Mesenchymal stem cell (in vitro differentiated cells and primary cell): Measurements from ENCODE around the gene CDC23. TPM values are rescaled to one million over a fixed set of nuclear protein-coding genes. Genes with fewer than 3 reads are reported as not detected.

Experiments
- DNase-seq: peaks from one replicate; pipeline ENCODE4 v3.0.0-alpha.2; 2013
- H2AFZ ChIP-seq: one replicate; pipeline ENCODE4 v1.6.1; 2013; ENCODE audit warnings: low read depth, mild to moderate bottlenecking, control low read depth, inconsistent platforms, low read length, moderate library complexity
- H2AK5ac ChIP-seq: 2 replicates; pipeline ENCODE4 v1.6.1; 2013; ENCODE audit warnings: low read length, moderate library complexity, mild to moderate bottlenecking, inconsistent platforms; ENCODE audit not compliant: severe bottlenecking
- H2BK120ac ChIP-seq: one replicate; pipeline ENCODE4 v1.6.1; 2013; ENCODE audit warnings: low read depth, mild to moderate bottlenecking, inconsistent platforms, low read length, moderate library complexity
- H2BK12ac ChIP-seq, 2 experiments: one replicate each; pipeline ENCODE4 v1.6.1; 2013; ENCODE audit warnings: inconsistent platforms in 2 of 2, low read length in 2 of 2, mild to moderate bottlenecking in 2 of 2, moderate library complexity in 2 of 2, control low read depth in 1 of 2
- H2BK15ac ChIP-seq: one replicate; pipeline ENCODE4 v1.6.1; 2013; ENCODE audit warnings: mild to moderate bottlenecking, low read depth, inconsistent platforms; ENCODE audit not compliant: poor library complexity, severe bottlenecking
- H2BK5ac ChIP-seq: 2 replicates; pipeline ENCODE4 v1.6.1; 2013; ENCODE audit warnings: low read depth, mild to moderate bottlenecking, low read length, control low read depth, inconsistent platforms; ENCODE audit not compliant: poor library complexity, severe bottlenecking
- H3K14ac ChIP-seq, 2 experiments: one replicate each; pipeline ENCODE4 v1.6.1; 2013; ENCODE audit warnings: inconsistent platforms in 2 of 2, low read length in 2 of 2, control low read depth in 1 of 2, mild to moderate bottlenecking in 1 of 2, moderate library complexity in 1 of 2
- H3K18ac ChIP-seq, 2 experiments: one replicate each; pipeline ENCODE4 v1.6.1; 2013; ENCODE audit warnings: inconsistent platforms in 2 of 2, low read length in 2 of 2, control low read depth in 1 of 2, low read depth in 1 of 2, mild to moderate bottlenecking in 1 of 2
- H3K23ac ChIP-seq, 2 experiments: one replicate each; pipeline ENCODE4 v1.6.1; 2013; ENCODE audit warnings: inconsistent platforms in 2 of 2, low read length in 2 of 2, mild to moderate bottlenecking in 2 of 2, moderate library complexity in 2 of 2, control low read depth in 1 of 2
- H3K27ac ChIP-seq: 2 replicates; pipeline ENCODE4 v1.5.1; 2013; ENCODE audit warnings: mild to moderate bottlenecking, moderate library complexity, low read length, control low read depth, inconsistent platforms; ENCODE audit not compliant: poor library complexity, severe bottlenecking
- H3K27me3 ChIP-seq, 2 experiments: 2 replicates each; pipeline versions ENCODE4 v1.6.1 to v1.7.0; 2013; ENCODE audit warnings: low read length in 2 of 2, mild to moderate bottlenecking in 2 of 2, moderate library complexity in 2 of 2, control low read depth in 1 of 2, inconsistent platforms in 1 of 2; ENCODE audit not compliant: control insufficient read depth in 1 of 2, insufficient read depth in 1 of 2
- H3K36me3 ChIP-seq, 2 experiments: 2 replicates each; pipeline versions ENCODE4 v1.6.1 to v1.7.0; 2013; ENCODE audit warnings: low read length in 2 of 2, control low read depth in 1 of 2, inconsistent platforms in 1 of 2, low read depth in 1 of 2, mild to moderate bottlenecking in 1 of 2; ENCODE audit not compliant: insufficient read depth in 2 of 2, control insufficient read depth in 1 of 2
- H3K4ac ChIP-seq, 2 experiments: one replicate each; pipeline ENCODE4 v1.6.1; 2013; ENCODE audit warnings: inconsistent platforms in 2 of 2, low read length in 2 of 2, mild to moderate bottlenecking in 2 of 2, moderate library complexity in 2 of 2, control low read depth in 1 of 2, low read depth in 1 of 2
- H3K4me1 ChIP-seq: 2 replicates; pipeline ENCODE4 v1.6.1; 2013; ENCODE audit warnings: low read depth, low read length, control low read depth; ENCODE audit not compliant: control insufficient read depth, insufficient read depth
- H3K4me2 ChIP-seq: 2 replicates; pipeline ENCODE4 v1.6.1; 2013; ENCODE audit warnings: low read length, mild to moderate bottlenecking, inconsistent platforms; ENCODE audit not compliant: poor library complexity, severe bottlenecking
- H3K4me3 ChIP-seq, 2 experiments: 2 replicates each; pipeline versions ENCODE4 v1.5.1 to v1.7.0; 2013; ENCODE audit warnings: low read length in 2 of 2, mild to moderate bottlenecking in 2 of 2, control low read depth in 1 of 2, low read depth in 1 of 2; ENCODE audit not compliant: insufficient read depth in 1 of 2
- H3K79me1 ChIP-seq: replicated peaks from 2 replicates; pipeline ENCODE4 v1.6.1; 2013; ENCODE audit warnings: mild to moderate bottlenecking, control low read depth, low read length, inconsistent platforms; ENCODE audit not compliant: poor library complexity, severe bottlenecking
- H3K9ac ChIP-seq: 2 replicates; pipeline ENCODE4 v1.7.0; 2013; ENCODE audit warnings: mild to moderate bottlenecking, low read length, moderate library complexity
- H3K9me3 ChIP-seq: 2 replicates; pipeline ENCODE4 v1.7.0; 2013; ENCODE audit warnings: mild to moderate bottlenecking, low read length; ENCODE audit not compliant: control insufficient read depth
- H4K8ac ChIP-seq: one replicate; pipeline ENCODE4 v1.6.1; 2013; ENCODE audit warnings: inconsistent platforms, mild to moderate bottlenecking, low read length, moderate library complexity
- H4K91ac ChIP-seq: one replicate; pipeline ENCODE4 v1.6.1; 2013; ENCODE audit warnings: mild to moderate bottlenecking, low read length, inconsistent platforms
- WGBS: methylation state at CpG from one replicate; pipeline ENCODE4 v1.1.7; 2013; ENCODE audit warnings: mixed read lengths; 5-methylcytosine and 5-hydroxymethylcytosine counted together
- polyA plus RNA-seq, 2 experiments: library from polyadenylated mRNA; stranded (reverse); fragments of 200-250 nt; gene quantifications; one replicate each; pipeline ENCODE4 v1.2.3, GENCODE V29; 2013

CDC23 gene, protein sequence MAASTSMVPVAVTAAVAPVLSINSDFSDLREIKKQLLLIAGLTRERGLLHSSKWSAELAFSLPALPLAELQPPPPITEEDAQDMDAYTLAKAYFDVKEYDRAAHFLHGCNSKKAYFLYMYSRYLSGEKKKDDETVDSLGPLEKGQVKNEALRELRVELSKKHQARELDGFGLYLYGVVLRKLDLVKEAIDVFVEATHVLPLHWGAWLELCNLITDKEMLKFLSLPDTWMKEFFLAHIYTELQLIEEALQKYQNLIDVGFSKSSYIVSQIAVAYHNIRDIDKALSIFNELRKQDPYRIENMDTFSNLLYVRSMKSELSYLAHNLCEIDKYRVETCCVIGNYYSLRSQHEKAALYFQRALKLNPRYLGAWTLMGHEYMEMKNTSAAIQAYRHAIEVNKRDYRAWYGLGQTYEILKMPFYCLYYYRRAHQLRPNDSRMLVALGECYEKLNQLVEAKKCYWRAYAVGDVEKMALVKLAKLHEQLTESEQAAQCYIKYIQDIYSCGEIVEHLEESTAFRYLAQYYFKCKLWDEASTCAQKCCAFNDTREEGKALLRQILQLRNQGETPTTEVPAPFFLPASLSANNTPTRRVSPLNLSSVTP
- polyA plus RNA-seq (2013, experiment 1 of 2): 19.3 TPM
- polyA plus RNA-seq (2013, experiment 2 of 2): 19.1 TPM

DNA sequence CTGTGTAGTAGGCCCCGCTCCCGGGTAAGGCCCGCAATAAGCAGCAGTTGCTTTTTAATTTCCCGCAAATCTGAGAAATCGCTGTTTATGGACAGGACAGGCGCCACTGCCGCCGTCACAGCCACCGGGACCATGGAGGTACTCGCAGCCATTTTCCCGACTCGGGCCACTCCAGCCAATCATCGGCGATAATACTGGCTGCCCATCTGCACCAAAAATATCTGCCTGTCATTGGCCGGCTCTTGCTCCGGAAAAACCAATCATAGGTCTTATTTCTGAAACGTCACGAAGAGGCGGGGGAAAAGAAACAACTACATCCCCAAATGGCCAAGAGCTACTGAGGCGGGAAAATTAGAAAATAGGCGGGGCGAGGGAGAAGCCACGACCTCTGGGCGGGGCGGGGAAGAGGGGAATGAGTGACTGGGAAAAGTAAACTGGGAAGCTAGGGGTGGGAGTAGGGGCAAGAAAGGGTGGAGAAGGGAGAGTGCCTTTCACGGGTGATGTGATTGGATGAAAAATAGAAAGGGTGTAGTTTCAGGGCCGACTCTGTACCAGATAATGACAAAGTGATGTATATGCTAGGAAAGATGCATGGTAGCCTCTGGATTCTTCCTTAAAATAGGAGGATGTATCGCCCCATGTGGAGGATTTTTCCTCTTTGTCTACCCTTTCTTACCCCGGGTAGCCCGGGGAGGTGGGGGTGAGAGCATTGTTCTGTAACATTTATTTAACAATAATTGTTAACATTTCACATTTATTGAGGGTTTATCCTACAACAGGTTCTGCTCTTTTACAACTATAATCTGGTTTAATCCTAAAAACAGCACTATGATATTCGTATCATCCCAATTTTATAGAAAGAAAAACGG, at the start of gene CDC23:
Gene CDC23 (minus strand): TSS at position 163 of the 869 bp plus-strand sequence. CDS start 11 bp downstream, at position 152.
- H3K4me3 ChIP-seq: peak within 1 kb of the TSS; percentile 82 to 99
- WGBS: 4% methylated on average over 29 of the region's 32 CpGs
- peak within 1 kb of the TSS; percentile 46 to 69 for H3K18ac ChIP-seq

DNA sequence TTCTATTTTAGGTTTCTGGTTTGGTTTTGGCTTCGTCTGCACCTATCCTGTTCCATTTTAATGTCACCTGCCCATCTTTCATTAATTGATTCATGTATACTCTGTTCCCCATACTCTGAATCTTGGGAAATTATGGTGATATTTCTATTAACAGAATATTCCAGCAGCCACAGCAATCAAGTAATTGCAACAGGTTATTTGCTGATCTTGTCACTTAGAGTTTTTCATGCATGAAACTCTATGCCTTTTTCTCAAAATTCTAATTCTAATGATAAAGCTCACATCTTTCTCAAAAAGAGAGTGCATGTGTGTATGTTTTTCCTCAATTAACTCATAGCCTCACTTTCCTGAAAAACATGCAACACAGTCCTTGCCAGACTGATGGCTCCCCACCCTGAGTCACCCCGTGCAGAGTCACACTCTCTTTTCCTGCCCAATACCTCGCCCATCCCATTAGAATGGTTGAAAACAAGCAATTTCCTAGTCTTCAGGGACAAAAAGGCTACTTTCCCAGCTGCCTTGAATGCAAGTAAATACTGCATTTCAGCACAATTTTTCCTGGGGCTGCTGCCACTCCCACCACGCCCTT, 45.7 kb upstream of the CDC23 start:
- H3K9me3 ChIP-seq: no peaks in the 10 kb centered on the region
- no peaks in the 10 kb centered on the region for H3K4me1 ChIP-seq
- no peak overlapping the region for H3K23ac ChIP-seq
- H3K9ac ChIP-seq: no peak overlapping the region
- H2BK120ac ChIP-seq: no peak overlapping the region
- no peak overlapping the region for H3K4ac ChIP-seq
- H3K14ac ChIP-seq: no peak overlapping the region
- no peak overlapping the region for H3K27ac ChIP-seq
- no peak overlapping the region for H2BK15ac ChIP-seq
- no peaks in the 10 kb centered on the region for H3K79me1 ChIP-seq
- no peak overlapping the region for H3K4me3 ChIP-seq
- no peak overlapping the region for H2AFZ ChIP-seq
- H2BK5ac ChIP-seq: no peak overlapping the region
- no peak overlapping the region for H2AK5ac ChIP-seq
- no peak overlapping the region for H3K4me2 ChIP-seq
- peaks cover 22 to 23% of the 10 kb centered on the region in 2 experiments for H3K27me3 ChIP-seq
- no peak overlapping the region for H4K91ac ChIP-seq
- DNase-seq: no peak
- H3K18ac ChIP-seq: no peak overlapping the region
- H2BK12ac ChIP-seq: no peak overlapping the region
- H3K36me3 ChIP-seq: no peaks in the 10 kb centered on the region
- H4K8ac ChIP-seq: no peak overlapping the region
- WGBS: 77% methylated on average over 4 of the region's 4 CpGs

More for the DNA sequence above, at the start of gene CDC23:
- H3K23ac ChIP-seq: no peak within 1 kb of the TSS
- H3K4ac ChIP-seq: peak within 1 kb of the TSS; percentile 15 to 96
- no peak within 1 kb of the TSS for H2AK5ac ChIP-seq
- H2BK12ac ChIP-seq: no peak within 1 kb of the TSS
- no peak within 1 kb of the TSS for H2BK120ac ChIP-seq
- H3K4me2 ChIP-seq: peak within 1 kb of the TSS; percentile 78
- peak within 1 kb of the TSS; percentile 5 for H3K27ac ChIP-seq
- peak; percentile 99 for DNase-seq
- H3K36me3 ChIP-seq: peaks cover 9% of the 10 kb centered on the region in 2 experiments
- H4K91ac ChIP-seq: peak within 1 kb of the TSS; percentile 4
- H3K79me1 ChIP-seq: peaks cover 7% of the 10 kb centered on the region
- peak within 1 kb of the TSS in 1 of 2 experiments; percentile 44 for H3K14ac ChIP-seq
- peak within 1 kb of the TSS; percentile 95 for H2AFZ ChIP-seq
- peak within 1 kb of the TSS; percentile 96 for H3K9ac ChIP-seq
- H2BK5ac ChIP-seq: peak within 1 kb of the TSS; percentile 22
- H3K9me3 ChIP-seq: no peaks in the 10 kb centered on the region
- no peaks in the 10 kb centered on the region for H3K27me3 ChIP-seq
- no peak within 1 kb of the TSS for H2BK15ac ChIP-seq
- peaks cover 3% of the 10 kb centered on the region for H3K4me1 ChIP-seq
- H4K8ac ChIP-seq: peak within 1 kb of the TSS; percentile 87

DNA sequence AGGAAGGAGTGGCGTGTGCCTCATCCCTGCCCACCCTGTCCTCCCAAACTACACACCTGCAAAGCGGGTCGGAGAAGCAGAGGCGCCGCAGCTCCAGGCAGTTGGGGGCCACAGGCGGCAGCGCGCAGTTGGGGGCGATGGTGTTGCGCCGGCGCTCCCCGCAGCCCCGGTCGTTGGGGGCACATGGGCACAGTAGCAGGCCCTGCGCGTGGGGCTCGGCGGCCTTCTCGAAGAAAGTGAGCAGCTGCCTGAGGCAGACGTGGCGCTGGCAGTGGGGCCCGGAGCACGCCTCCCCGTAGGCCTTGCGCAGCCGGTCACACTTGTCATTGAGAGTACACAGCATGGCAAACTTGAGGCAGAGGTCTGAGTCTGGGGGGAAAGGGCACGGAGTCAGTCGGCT, 44.5 kb upstream of the CDC23 start:
- Histone ChIP-seq H3K4me3 (no peak overlapping the region), H3K9ac (no peak overlapping the region), H3K27me3 (peaks cover 30 to 33% of the 10 kb centered on the region in 2 experiments), H2BK15ac (no peak overlapping the region), H3K36me3 (no peaks in the 10 kb centered on the region), H4K8ac (no peak overlapping the region), H3K23ac (peak overlapping the region in 1 of 2 experiments; percentile 5), H4K91ac (no peak overlapping the region), H3K4me1 (no peaks in the 10 kb centered on the region), H3K27ac (no peak overlapping the region), H2AFZ (no peak overlapping the region), H3K4ac (no peak overlapping the region), H2BK120ac (no peak overlapping the region), H2AK5ac (no peak overlapping the region), H2BK12ac (no peak overlapping the region), H3K4me2 (no peak overlapping the region), H3K14ac (peak overlapping the region in 1 of 2 experiments; percentile 65), H3K79me1 (no peaks in the 10 kb centered on the region), H3K9me3 (no peaks in the 10 kb centered on the region), H2BK5ac (no peak overlapping the region), H3K18ac (no peak overlapping the region)
- no peak for DNase-seq
- 97% methylated on average over 27 of the region's 29 CpGs for WGBS
